ENCODE results near the gene KRABD2.

The KRABD2 gene

DNA sequence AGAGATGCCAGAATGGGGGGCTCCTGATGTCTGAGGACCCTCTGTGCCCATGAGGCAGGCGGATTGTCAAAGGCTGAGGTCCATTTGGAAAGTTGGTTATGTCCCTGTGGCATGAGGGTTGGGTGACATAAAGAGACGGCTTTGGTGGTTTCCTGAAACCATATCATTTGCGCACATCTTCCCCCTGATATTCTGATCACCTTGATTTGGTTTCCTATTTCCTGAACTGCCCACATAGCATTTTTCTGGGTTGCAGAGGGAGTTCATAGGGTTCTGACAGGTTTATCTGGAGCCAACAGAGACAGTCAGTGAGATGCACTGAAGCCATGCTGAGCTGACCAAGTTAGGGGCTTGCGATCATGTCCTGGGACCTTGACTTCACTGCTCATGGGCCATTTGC is 36.8 kb upstream of the KRABD2 start:
- H3K4me3 ChIP-seq (ENCODE audit: low read depth, low read length): no peak overlapping the region
- TF ChIP-seq CTCF (IDR thresholded peaks at IDR 0.05; ENCODE audit: low read depth, low read length): no peak

DNA sequence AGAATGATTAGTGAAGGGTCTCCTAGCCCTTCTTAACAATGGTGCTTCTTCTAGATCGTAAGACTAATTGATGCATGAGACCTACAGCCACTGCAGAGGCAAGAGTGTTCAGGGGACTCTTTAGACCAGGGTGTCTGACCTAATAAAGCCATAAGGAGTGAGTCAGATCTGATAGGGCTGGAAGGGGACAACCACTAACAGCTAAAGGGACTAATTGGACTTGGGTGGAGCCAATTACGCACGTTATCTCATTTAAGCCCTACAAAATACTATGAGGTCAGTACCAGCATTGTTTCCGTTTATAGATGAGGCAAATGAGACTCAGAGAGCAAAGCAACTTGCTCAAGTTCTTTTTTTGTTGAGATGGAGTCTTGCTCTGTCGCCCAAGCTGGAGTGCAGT is 35.6 kb upstream of the KRABD2 start:
- H3K4me3 ChIP-seq (ENCODE audit: low read depth, low read length): no peak overlapping the region
- TF ChIP-seq CTCF (IDR thresholded peaks at IDR 0.05; ENCODE audit: low read depth, low read length): no peak

DNA sequence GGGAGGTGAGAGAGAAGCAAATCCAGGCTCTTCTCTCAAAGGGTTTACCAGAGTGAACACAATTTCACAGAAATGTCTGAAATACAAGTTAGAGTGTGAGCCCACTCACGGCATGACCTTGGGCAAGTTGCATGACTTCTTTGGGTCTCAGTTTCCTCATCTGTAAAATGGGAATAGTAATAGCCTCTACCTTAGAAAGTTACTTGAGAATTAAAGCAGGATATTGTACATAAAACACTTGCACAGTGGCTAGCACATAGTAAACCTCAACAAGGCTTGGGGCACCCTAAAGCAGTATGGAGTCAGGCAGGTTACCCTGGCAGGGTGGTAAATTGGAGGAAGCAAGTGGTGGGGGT is 34.4 kb upstream of the KRABD2 start:
- no peak for TF ChIP-seq CTCF (IDR thresholded peaks at IDR 0.05; ENCODE audit: low read depth, low read length)
- H3K4me3 ChIP-seq (ENCODE audit: low read depth, low read length): no peak overlapping the region

GRCh38 chr17:8409966-8410882 is 33.7 kb upstream of the KRABD2 start:
- peak; percentile 86 for TF ChIP-seq CTCF (IDR thresholded peaks at IDR 0.05; ENCODE audit: low read depth, low read length)
- no peak overlapping the region for H3K4me3 ChIP-seq (ENCODE audit: low read depth, low read length)

DNA sequence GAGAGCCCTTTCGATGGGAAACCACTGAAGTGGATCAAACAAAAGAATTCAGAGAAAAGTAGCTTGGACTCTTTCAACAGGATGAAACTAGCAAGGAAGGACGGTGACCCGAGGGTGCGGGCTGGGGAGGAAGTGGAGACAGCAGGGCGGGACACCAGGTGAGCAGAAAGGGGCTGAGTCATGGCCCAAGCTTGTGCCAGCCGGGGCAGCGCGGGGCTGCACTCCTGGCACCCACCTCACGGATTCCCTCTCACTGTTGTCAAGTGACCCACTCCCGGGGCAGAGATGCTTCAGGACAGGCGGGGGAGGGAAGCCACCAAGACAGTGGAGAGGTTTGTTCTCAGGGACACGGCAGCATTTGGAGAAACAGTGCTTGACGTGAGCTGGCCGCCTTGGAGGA is 31.9 kb upstream of the KRABD2 start:
- H3K4me3 ChIP-seq (ENCODE audit: low read depth, low read length): no peak overlapping the region
- no peak for TF ChIP-seq CTCF (IDR thresholded peaks at IDR 0.05; ENCODE audit: low read depth, low read length)

DNA sequence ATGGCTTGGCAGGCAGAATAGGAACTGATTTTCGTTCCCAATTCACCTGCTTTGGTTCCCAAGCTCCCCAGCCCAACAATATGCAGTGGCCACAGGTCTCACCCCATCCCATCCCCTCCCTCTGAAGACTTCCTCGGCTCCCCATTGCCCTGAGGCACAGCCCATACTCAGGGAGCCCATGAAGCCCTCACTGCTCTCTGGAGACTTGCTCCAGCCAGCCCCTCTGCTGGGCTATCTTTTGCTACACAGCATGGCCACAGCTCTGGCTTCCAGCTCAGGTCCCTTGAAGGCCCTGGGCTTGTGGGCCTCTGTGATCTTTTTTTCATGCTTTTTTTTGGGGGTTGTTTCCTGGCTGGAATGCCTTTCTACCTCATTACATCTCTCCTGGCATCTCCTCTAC is 29.7 kb upstream of the KRABD2 start:
- no peak overlapping the region for H3K4me3 ChIP-seq (ENCODE audit: low read depth, low read length)
- TF ChIP-seq CTCF (IDR thresholded peaks at IDR 0.05; ENCODE audit: low read depth, low read length): no peak

- H3K4me3 ChIP-seq (ENCODE audit: low read depth, low read length): no peak overlapping the region
- no peak for TF ChIP-seq CTCF (IDR thresholded peaks at IDR 0.05; ENCODE audit: low read depth, low read length)
Observed at GRCh38 chr17:8405499-8406016, 29.1 kb upstream of the KRABD2 start.
